Adipose tissue (tissue), 3 donors: Measurements from ENCODE around the gene IZUMO4. TPM values are rescaled to one million over a fixed set of nuclear protein-coding genes. Genes with fewer than 3 reads are reported as not detected.
"Not testable (repeated sequence)": the region's sequence is repeated elsewhere in the genome, so short reads cannot be mapped to it uniquely, and the experiment has no call there.

Source experiments
- H3K27ac ChIP-seq: one replicate; pipeline ENCODE4 v1.5.1; 2013; ENCODE audit warnings: low read depth, low read length
- WGBS, 3 donors: extraction: QIAGEN DNeasy Blood & Tissue Kit; methylation state at CpG; one replicate each; pipeline ENCODE4 v1.1.7; 2013; 5-methylcytosine and 5-hydroxymethylcytosine counted together
- polyA plus RNA-seq, 3 donors: library from polyadenylated mRNA; stranded (reverse); fragments of 200-250 nt; gene quantifications; one replicate each; pipeline ENCODE4 v1.2.3, GENCODE V29; 2013
- donor health status: healthy with polysubstance abuse.
- donor health status: Bipolar disorder and iron deficiency.
- donor health status: healthy.

IZUMO4 gene
- polyA plus RNA-seq, 3 donors = 6.5 to 18.7 (median 17.0) TPM

- no peak overlapping the region for H3K27ac ChIP-seq
- WGBS, 3 donors = 96% methylated on average over 44 of the region's 44 CpGs
Measured at GRCh38 chr19:2077833-2078619, 18.7 kb upstream of the IZUMO4 start.

GRCh38 chr19:2079076-2079864, 17.4 kb upstream of the IZUMO4 start:
- 92 to 93% (median 93%) methylated on average over 31 to 32 of the region's 32 CpGs for WGBS, 3 donors
- H3K27ac ChIP-seq = no peak overlapping the region

- 85 to 89% (median 87%) methylated on average over 21 to 23 of the region's 23 CpGs for WGBS, 3 donors
- H3K27ac ChIP-seq = no peak overlapping the region
Measured at GRCh38 chr19:2079865-2080301, 16.8 kb upstream of the IZUMO4 start.

GRCh38 chr19:2080336-2080988, 16.3 kb upstream of the IZUMO4 start:
- 84 to 87% (median 84%) methylated on average over 23 of the region's 23 CpGs for WGBS, 3 donors
- no peak overlapping the region for H3K27ac ChIP-seq

- no peak overlapping the region for H3K27ac ChIP-seq
- WGBS, 3 donors = 79 to 88% (median 81%) methylated on average over 30 of the region's 30 CpGs
Measured at GRCh38 chr19:2081873-2082810, 14.6 kb upstream of the IZUMO4 start.

GRCh38 chr19:2083174-2083854, 13.4 kb upstream of the IZUMO4 start:
- WGBS, 3 donors = 47 to 84% (median 48%) methylated on average over 20 of the region's 20 CpGs

GRCh38 chr19:2084993-2085720, 11.6 kb upstream of the IZUMO4 start:
- WGBS, 3 donors = 40 to 74% (median 42%) methylated on average over 28 of the region's 28 CpGs
- no peak overlapping the region for H3K27ac ChIP-seq

More at GRCh38 chr19:2083174-2083854, 13.4 kb upstream of the IZUMO4 start:
- no peak overlapping the region for H3K27ac ChIP-seq

- WGBS, 3 donors = 59 to 65% (median 63%) methylated on average over 13 of the region's 13 CpGs
- H3K27ac ChIP-seq = not testable (repeated sequence)
Measured at GRCh38 chr19:2086695-2087620, 9.8 kb upstream of the IZUMO4 start.

- no peak overlapping the region for H3K27ac ChIP-seq
- 58 to 80% (median 65%) methylated on average over 14 of the region's 14 CpGs for WGBS, 3 donors
Measured at GRCh38 chr19:2087621-2088100, 9.1 kb upstream of the IZUMO4 start.

- WGBS, 3 donors = 65 to 81% (median 67%) methylated on average over 16 of the region's 16 CpGs
- H3K27ac ChIP-seq = no peak overlapping the region
Measured at GRCh38 chr19:2089001-2089711, 7.6 kb upstream of the IZUMO4 start.

- WGBS, 3 donors = 40 to 81% (median 60%) methylated on average over 2 of the region's 2 CpGs
- H3K27ac ChIP-seq = peak overlapping the region; percentile 47
Measured at GRCh38 chr19:2089727-2090053, 7.0 kb upstream of the IZUMO4 start.

GRCh38 chr19:2091926-2092525, 4.7 kb upstream of the IZUMO4 start:
- H3K27ac ChIP-seq = not testable (repeated sequence)
- WGBS, 3 donors = 77 to 95% (median 86%) methylated on average over 13 of the region's 13 CpGs

- H3K27ac ChIP-seq = no peak within 1 kb of the TSS
- WGBS, 3 donors = 0 to 1% (median 0%) methylated on average over 56 of the region's 56 CpGs
Measured at GRCh38 chr19:2096034-2096479, 658 bp upstream of the IZUMO4 start, which contains the start of gene MOB3A. TSS of gene MOB3A (minus strand) at chr19:2096326. CDS start at chr19:2078560, 17,766 bp downstream.

GRCh38 chr19:2097203-2097885, 629 bp downstream of the IZUMO4 start:
- no peak overlapping the region for H3K27ac ChIP-seq
- 9 to 27% (median 22%) methylated on average over 29 to 30 of the region's 30 CpGs for WGBS, 3 donors
